Endothelial cell of umbilical vein (primary cell): Measurements from ENCODE around the gene ANKS1A. TPM values are rescaled to one million over a fixed set of nuclear protein-coding genes. Genes with fewer than 3 reads are reported as not detected.

Experiments
- BruUV-seq: library from RNA; stranded (reverse); fragments of 400-500 nt; replicated peaks from 2 replicates; lab custom pipeline; 2021; lab: Mats Ljungman, UMichigan
- CTCF ChIA-PET: fragments of 300-600, 350-600 bp; sonication (Branson Sonifier 250); formaldehyde crosslinking; loops from one replicate; lab custom pipeline; 2021; ENCODE audit warnings: antibody characterized with exemption, inconsistent platforms; lab: Charles Lee
- POLR2A ChIA-PET: fragments of 300-600, 350-600 bp; sonication (Branson Sonifier 250); formaldehyde crosslinking; loops from one replicate; lab custom pipeline; 2021; ENCODE audit warnings: antibody characterized with exemption, inconsistent platforms; lab: Charles Lee
- DNase-seq: peaks from one replicate; pipeline ENCODE4 v3.0.0-alpha.2; 2011; ENCODE audit warnings: low read depth, low spot score
- FAIRE-seq: peaks from 2 replicates; lab custom pipeline; 2011; peaks lifted over from hg19 to GRCh38; lab: Jason Lieb, UNC
- H2AFZ ChIP-seq: 2 replicates; pipeline ENCODE4 v1.6.0; 2012; ENCODE audit warnings: low read depth, low read length, control low read depth, inconsistent platforms
- H3K27ac ChIP-seq: 2 replicates; pipeline ENCODE4 v1.5.1; 2011; ENCODE audit warnings: low read depth, mild to moderate bottlenecking, control low read depth, low read length, moderate library complexity; ENCODE audit not compliant: insufficient read depth
- H3K27me3 ChIP-seq, 2 experiments: 2 replicates each; pipeline versions ENCODE4 v1.6.0 to v1.6.1; 2011; ENCODE audit warnings: low read length in 2 of 2, mixed read lengths in 1 of 2; ENCODE audit not compliant: control insufficient read depth in 2 of 2, insufficient read depth in 2 of 2
- H3K36me3 ChIP-seq, 2 experiments: 2 replicates in 1 of 2; 3 replicates in 1 of 2; pipeline ENCODE4 v1.5.1; 2011; ENCODE audit warnings: low read length in 2 of 2, mild to moderate bottlenecking in 1 of 2, moderate library complexity in 1 of 2; ENCODE audit not compliant: control insufficient read depth in 2 of 2, insufficient read depth in 2 of 2; ENCODE audit errors: extremely low read depth in 1 of 2
- H3K4me1 ChIP-seq: 3 replicates; pipeline ENCODE4 v1.5.1; 2011; ENCODE audit warnings: mild to moderate bottlenecking, low read length; ENCODE audit not compliant: control insufficient read depth, insufficient read depth; ENCODE audit errors: extremely low read depth
- H3K4me2 ChIP-seq: 2 replicates; pipeline ENCODE4 v1.6.1; 2011; ENCODE audit warnings: low read length, control low read depth, mixed read lengths; ENCODE audit not compliant: insufficient read depth
- H3K4me3 ChIP-seq, 3 experiments: fragments of 200-600 bp in 1 of 3; sonication (generic), shearing (Covaris generic) in 1 of 3; replicated peaks in 1 of 3; 2 replicates each; pipeline ENCODE4 v1.5.1; 2011 to 2016; ENCODE audit warnings: control low read depth in 3 of 3, low read length in 3 of 3, mild to moderate bottlenecking in 2 of 3, inconsistent platforms in 1 of 3, low read depth in 1 of 3, moderate library complexity in 1 of 3; ENCODE audit not compliant: insufficient read depth in 1 of 3
- H3K79me2 ChIP-seq: 2 replicates; pipeline ENCODE4 v1.6.0; 2012; ENCODE audit warnings: low read length, inconsistent platforms; ENCODE audit not compliant: control insufficient read depth, insufficient read depth
- H3K9ac ChIP-seq: replicated peaks from 2 replicates; pipeline ENCODE3; 2011; ENCODE audit warnings: low read length, control low read depth; ENCODE audit not compliant: insufficient read depth; ENCODE audit errors: extremely low read depth
- H3K9me1 ChIP-seq: replicated peaks from 3 replicates; pipeline ENCODE4 v1.6.0; 2011; ENCODE audit warnings: mild to moderate bottlenecking, low read length; ENCODE audit not compliant: control insufficient read depth, insufficient read depth; ENCODE audit errors: extremely low read depth
- H3K9me3 ChIP-seq: replicated peaks from 2 replicates; pipeline ENCODE4 v1.5.1; 2012; ENCODE audit warnings: low read length, inconsistent platforms; ENCODE audit not compliant: control insufficient read depth, insufficient read depth
- H4K20me1 ChIP-seq: replicated peaks from 2 replicates; pipeline ENCODE3; 2011; ENCODE audit warnings: mild to moderate bottlenecking, low read length; ENCODE audit not compliant: control insufficient read depth, insufficient read depth; ENCODE audit errors: extremely low read depth
- EZH2 ChIP-seq: IDR thresholded peaks from 2 replicates; pipeline ENCODE4 v1.6.1; 2012; ENCODE audit warnings: borderline replicate concordance, low read depth, mild to moderate bottlenecking, moderate library complexity, low read length, inconsistent platforms; ENCODE audit not compliant: severe bottlenecking
- FOS ChIP-seq: IDR thresholded peaks from 2 replicates; pipeline ENCODE4 v1.6.1; 2011; ENCODE audit warnings: mild to moderate bottlenecking, low read length, moderate library complexity, borderline replicate concordance; ENCODE audit not compliant: insufficient read depth
- GATA2 ChIP-seq: IDR thresholded peaks from 2 replicates; pipeline ENCODE4 v1.7.0; 2011; ENCODE audit warnings: low read depth, mild to moderate bottlenecking, moderate library complexity, mixed read lengths, low read length; ENCODE audit not compliant: insufficient read length, insufficient read depth
- JUN ChIP-seq: IDR thresholded peaks from 2 replicates; pipeline ENCODE4 v1.6.1; 2011; ENCODE audit warnings: borderline replicate concordance, low read depth; ENCODE audit not compliant: insufficient read length, insufficient read depth
- MYC ChIP-seq: IDR thresholded peaks from one replicate; pipeline ENCODE4 v1.6.1; 2011; ENCODE audit warnings: mild to moderate bottlenecking, low read depth, low read length
- POLR2A ChIP-seq: IDR thresholded peaks from 2 replicates; pipeline ENCODE4 v1.6.1; 2012; ENCODE audit warnings: low read depth, mild to moderate bottlenecking, control low read depth, low read length
- dilution Hi-C: fragments of 300-500 bp; cut with MboI; formaldehyde crosslinking; loops from one replicate; pipeline ENCODE4 v1.15.0; 2019; ENCODE audit warnings: low sequenced_read_pairs; ENCODE audit not compliant: extremely low pct_ligation_motif_present
- intact Hi-C: fragments of 100-400 bp; cut with micrococcal nuclease; formaldehyde crosslinking; loops from one replicate; pipeline ENCODE4 v1.10.0; 2022
- polyA plus RNA-seq, 4 experiments: library from polyadenylated mRNA; depleted of rRNA in 3 of 4; stranded (reverse) in 3 of 4; unstranded in 1 of 4; fragments of >200 nt; gene quantifications; 2 replicates each; pipeline versions ENCODE4 v1.2.1 to v1.2.3, GENCODE V29; 2011 to 2012; ENCODE audit warnings: missing spikeins in 1 of 4
- total RNA-seq: library from RNA; stranded (reverse); gene quantifications from 2 replicates; pipeline ENCODE4 v1.2.3, GENCODE V29; 2021
- TF ChIP-seq, protein P1 (sequence below), 2 donors: IDR thresholded peaks; 1 replicate in 1 of 2; 2 replicates in 1 of 2; pipeline ENCODE4 v1.5.1; 2011; ENCODE audit warnings: low read length in 2 of 2, mild to moderate bottlenecking in 2 of 2, moderate library complexity in 2 of 2, control low read depth in 1 of 2, inconsistent platforms in 1 of 2, low read depth in 1 of 2; ENCODE audit not compliant: insufficient read depth in 1 of 2; ENCODE audit errors: extremely low read depth in 1 of 2
- TF ChIP-seq, protein P2 (sequence below): IDR thresholded peaks from 2 replicates; pipeline ENCODE4 v1.6.1; 2011; ENCODE audit not compliant: insufficient read depth, insufficient read length

The ANKS1A gene
- total and polyA plus RNA-seq, 2 donors (not counting 3 experiments of a cell fraction or from before 2014, with no cell fraction given), result 8.9 to 26.1 TPM

DNA sequence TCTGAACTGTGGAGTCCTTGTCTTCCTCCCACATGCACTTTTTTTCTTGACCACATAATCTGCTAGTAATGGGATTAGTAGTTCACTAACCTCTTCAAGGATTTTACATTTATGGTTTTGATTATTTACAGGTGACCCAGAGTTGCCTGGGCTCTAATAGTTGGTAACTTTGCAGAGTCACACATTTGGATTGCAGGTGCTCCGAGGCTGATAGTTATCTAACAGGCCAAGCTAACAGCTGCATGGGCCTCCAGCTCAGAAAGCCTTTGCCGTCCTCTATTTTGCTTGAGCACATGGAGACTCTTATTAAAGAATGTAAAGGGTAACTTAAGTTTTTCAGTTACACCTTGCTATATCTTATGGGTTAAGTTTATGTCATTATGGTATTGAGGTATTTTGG is 95.4 kb downstream of the ANKS1A start:
- Histone ChIP-seq H3K27ac (no peak overlapping the region), H2AFZ (no peak overlapping the region), H3K79me2 (no peaks in the 10 kb centered on the region), H3K4me1 (peaks cover 9% of the 10 kb centered on the region), H3K36me3 (peaks cover 5% of the 10 kb centered on the region in 2 experiments), H4K20me1 (no peaks in the 10 kb centered on the region), H3K9me3 (no peaks in the 10 kb centered on the region), H3K9ac (no peak overlapping the region), H3K27me3 (no peaks in the 10 kb centered on the region), H3K4me2 (no peak overlapping the region), H3K9me1 (no peaks in the 10 kb centered on the region), H3K4me3 (no peak overlapping the region)
- no peak for DNase-seq
- ChIA-PET POLR2A (no interaction called here), CTCF (interaction anchor here (2.0 to 12.0 kb wide), 4 partner anchors 155 to 524 kb away, joined by 7 to 302 read pairs (median 43); partner anchors contain the start of gene TCP11)
- intact Hi-C loops, result no loop called here
- TF ChIP-seq MYC, result no peak
- TF ChIP-seq, protein P1, sequence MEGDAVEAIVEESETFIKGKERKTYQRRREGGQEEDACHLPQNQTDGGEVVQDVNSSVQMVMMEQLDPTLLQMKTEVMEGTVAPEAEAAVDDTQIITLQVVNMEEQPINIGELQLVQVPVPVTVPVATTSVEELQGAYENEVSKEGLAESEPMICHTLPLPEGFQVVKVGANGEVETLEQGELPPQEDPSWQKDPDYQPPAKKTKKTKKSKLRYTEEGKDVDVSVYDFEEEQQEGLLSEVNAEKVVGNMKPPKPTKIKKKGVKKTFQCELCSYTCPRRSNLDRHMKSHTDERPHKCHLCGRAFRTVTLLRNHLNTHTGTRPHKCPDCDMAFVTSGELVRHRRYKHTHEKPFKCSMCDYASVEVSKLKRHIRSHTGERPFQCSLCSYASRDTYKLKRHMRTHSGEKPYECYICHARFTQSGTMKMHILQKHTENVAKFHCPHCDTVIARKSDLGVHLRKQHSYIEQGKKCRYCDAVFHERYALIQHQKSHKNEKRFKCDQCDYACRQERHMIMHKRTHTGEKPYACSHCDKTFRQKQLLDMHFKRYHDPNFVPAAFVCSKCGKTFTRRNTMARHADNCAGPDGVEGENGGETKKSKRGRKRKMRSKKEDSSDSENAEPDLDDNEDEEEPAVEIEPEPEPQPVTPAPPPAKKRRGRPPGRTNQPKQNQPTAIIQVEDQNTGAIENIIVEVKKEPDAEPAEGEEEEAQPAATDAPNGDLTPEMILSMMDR (IDR thresholded peaks at IDR 0.05; ENCODE audit: extremely low read depth in 1 of 2, insufficient read depth in 1 of 2, low read depth in 1 of 2, low read length in 2 of 2), result no peak
- no peak for TF ChIP-seq FOS
- TF ChIP-seq POLR2A, result no peak
- no peak for TF ChIP-seq GATA2
- TF ChIP-seq JUN, result no peak
- TF ChIP-seq, protein P2, sequence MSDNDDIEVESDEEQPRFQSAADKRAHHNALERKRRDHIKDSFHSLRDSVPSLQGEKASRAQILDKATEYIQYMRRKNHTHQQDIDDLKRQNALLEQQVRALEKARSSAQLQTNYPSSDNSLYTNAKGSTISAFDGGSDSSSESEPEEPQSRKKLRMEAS, result no peak
- TF ChIP-seq EZH2, result no peak
- no peak for FAIRE-seq
- BruUV-seq, result no TSS peak
- dilution Hi-C loops, result no loop called here
